OCI-LY7 (cell line): ENCODE measurements around the gene SENP5. TPM values are rescaled to one million over a fixed set of nuclear protein-coding genes. Genes with fewer than 3 reads are reported as not detected.

ENCODE experiments used
- BruUV-seq: library from RNA; stranded (reverse); fragments of 400-500 nt; replicated peaks from 2 replicates; lab custom pipeline; 2021; lab: Mats Ljungman, UMichigan
- CTCF ChIA-PET: fragments of 300-600 bp; sonication (Branson Sonifier 250); formaldehyde crosslinking; loops from one replicate; lab custom pipeline; 2022; ENCODE audit warnings: antibody characterized with exemption; ENCODE audit not compliant: unreplicated experiment; lab: Charles Lee
- POLR2A ChIA-PET: fragments of 300-600 bp; sonication (Branson Sonifier 250); formaldehyde crosslinking; loops from one replicate; lab custom pipeline; 2022; ENCODE audit warnings: antibody characterized with exemption; lab: Charles Lee
- DNase-seq: peaks from one replicate; pipeline ENCODE4 v3.0.0-alpha.2; 2015; ENCODE audit warnings: low spot score
- H2AFZ ChIP-seq: fragments of 200-600 bp; sonication (generic), shearing (Covaris generic); 2 replicates; pipeline ENCODE4 v1.6.1; 2014; ENCODE audit warnings: mild to moderate bottlenecking, antibody characterized with exemption, low read length, moderate library complexity
- H3K27ac ChIP-seq: fragments of 200-600 bp; sonication (generic); 2 replicates; pipeline ENCODE4 v1.5.1; 2014; ENCODE audit warnings: mixed run types, low read depth, mild to moderate bottlenecking, moderate library complexity, low read length, inconsistent platforms; ENCODE audit not compliant: poor library complexity, severe bottlenecking
- H3K36me3 ChIP-seq: fragments of 200-600 bp; sonication (generic); 2 replicates; pipeline ENCODE4 v1.6.1; 2014; ENCODE audit warnings: mild to moderate bottlenecking, antibody characterized with exemption, low read length, moderate library complexity, mixed read lengths; ENCODE audit not compliant: insufficient read depth
- H3K4me1 ChIP-seq: fragments of 200-600 bp; sonication (generic); 2 replicates; pipeline ENCODE4 v1.5.1; 2014; ENCODE audit warnings: mild to moderate bottlenecking, low read length; ENCODE audit not compliant: insufficient read depth, poor library complexity, severe bottlenecking
- H3K4me2 ChIP-seq: fragments of 200-600 bp; sonication (generic); 2 replicates; pipeline ENCODE4 v1.6.1; 2014; ENCODE audit warnings: mild to moderate bottlenecking, low read length
- H3K4me3 ChIP-seq: fragments of 200-600 bp; sonication (generic); 2 replicates; pipeline ENCODE4 v1.5.1; 2014; ENCODE audit warnings: mild to moderate bottlenecking, low read depth, low read length; ENCODE audit not compliant: poor library complexity, severe bottlenecking
- H3K79me2 ChIP-seq: fragments of 200-600 bp; sonication (generic); 2 replicates; pipeline ENCODE4 v1.6.1; 2016; ENCODE audit warnings: low read depth, mild to moderate bottlenecking, low read length, moderate library complexity, mixed read lengths; ENCODE audit not compliant: insufficient read depth
- H3K9me2 ChIP-seq: fragments of 200-600 bp; sonication (generic); 2 replicates; pipeline ENCODE4 v1.6.1; 2016; ENCODE audit warnings: mild to moderate bottlenecking, low read length, mixed read lengths; ENCODE audit not compliant: insufficient read depth
- H3K9me3 ChIP-seq: fragments of 200-600 bp; sonication (generic); 2 replicates; pipeline ENCODE4 v1.6.1; 2014; ENCODE audit warnings: mild to moderate bottlenecking, mixed run types, low read length, mixed read lengths
- H4K20me1 ChIP-seq: fragments of 200-600 bp; sonication (generic); 2 replicates; pipeline ENCODE4 v1.6.1; 2014; ENCODE audit warnings: mild to moderate bottlenecking, antibody characterized with exemption, low read length, moderate library complexity, mixed read lengths; ENCODE audit not compliant: insufficient read depth
- EZH2phosphoT487 ChIP-seq: fragments of 200-600 bp; sonication (generic); IDR thresholded peaks from 2 replicates; pipeline ENCODE4 v1.6.1; 2018; ENCODE audit warnings: low read depth, borderline replicate concordance, mild to moderate bottlenecking, mixed run types, antibody characterized with exemption, low read length, moderate library complexity, mixed read lengths
- intact Hi-C: fragments of 100-400 bp; cut with micrococcal nuclease; formaldehyde crosslinking; loops from one replicate; pipeline ENCODE4 v1.10.0; 2022; ENCODE audit not compliant: unreplicated experiment
- total RNA-seq, 2 experiments: library from RNA; depleted of rRNA in 1 of 2; stranded (reverse); fragments of >200 nt in 1 of 2; shearing (Covaris generic) in 1 of 2; gene quantifications; 2 replicates each; pipeline ENCODE4 v1.2.3, GENCODE V29; 2014 to 2022
- TF ChIP-seq, protein P1 (sequence below): fragments of 200-600 bp; sonication (generic); conservative IDR thresholded peaks from 2 replicates; pipeline ENCODE4 v1.5.1; 2014; ENCODE audit warnings: mild to moderate bottlenecking, antibody characterized with exemption, low read length, moderate library complexity, mixed read lengths

Gene SENP5
- total RNA-seq, 2 experiments from 2014 or later: 40.2 to 42.9 TPM

DNA sequence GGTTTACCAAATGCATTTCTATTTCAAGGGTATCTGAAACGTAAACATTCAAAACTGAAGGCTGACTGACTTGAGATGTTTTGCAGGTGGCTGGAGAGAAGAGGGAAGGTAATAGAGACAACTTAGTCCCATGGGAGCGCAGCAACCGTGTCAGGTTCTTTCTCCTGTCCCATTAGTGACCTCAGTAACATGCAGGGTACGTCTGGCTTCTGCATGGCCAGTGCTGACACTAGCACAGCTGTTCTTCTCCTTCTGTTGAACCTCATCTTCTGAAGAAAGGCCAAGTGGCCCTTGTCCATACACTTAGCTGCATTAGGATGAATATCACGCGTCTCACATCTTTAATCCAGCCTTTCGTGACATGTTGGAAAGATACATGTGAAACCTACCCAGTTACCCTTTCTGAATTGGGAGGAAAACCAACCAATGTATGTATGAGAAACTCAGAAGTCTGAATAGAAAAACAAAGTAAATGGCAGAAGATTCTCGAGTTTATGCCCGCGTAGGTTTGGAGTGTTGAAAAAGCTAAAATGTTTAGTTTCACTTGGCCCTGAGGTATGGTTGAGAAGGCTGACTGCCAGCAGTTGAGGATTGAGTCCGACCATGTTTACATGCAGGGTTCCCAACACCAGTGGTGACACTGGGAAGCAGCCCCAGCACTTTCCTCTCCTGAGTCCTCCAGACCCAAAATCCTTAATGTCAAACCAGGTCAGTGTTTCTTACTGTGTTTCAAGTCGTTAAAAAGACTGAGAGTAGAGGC is 64.3 kb downstream of the SENP5 start:
- BruUV-seq: TSS peak; percentile 28
- peak; percentile 81 for DNase-seq
- intact Hi-C loops: no loop called here
- no peaks in the 10 kb centered on the region for H3K9me2 ChIP-seq
- H3K79me2 ChIP-seq: no peaks in the 10 kb centered on the region
- H2AFZ ChIP-seq: no peak overlapping the region
- TF ChIP-seq EZH2phosphoT487: no peak
- TF ChIP-seq, protein P1, sequence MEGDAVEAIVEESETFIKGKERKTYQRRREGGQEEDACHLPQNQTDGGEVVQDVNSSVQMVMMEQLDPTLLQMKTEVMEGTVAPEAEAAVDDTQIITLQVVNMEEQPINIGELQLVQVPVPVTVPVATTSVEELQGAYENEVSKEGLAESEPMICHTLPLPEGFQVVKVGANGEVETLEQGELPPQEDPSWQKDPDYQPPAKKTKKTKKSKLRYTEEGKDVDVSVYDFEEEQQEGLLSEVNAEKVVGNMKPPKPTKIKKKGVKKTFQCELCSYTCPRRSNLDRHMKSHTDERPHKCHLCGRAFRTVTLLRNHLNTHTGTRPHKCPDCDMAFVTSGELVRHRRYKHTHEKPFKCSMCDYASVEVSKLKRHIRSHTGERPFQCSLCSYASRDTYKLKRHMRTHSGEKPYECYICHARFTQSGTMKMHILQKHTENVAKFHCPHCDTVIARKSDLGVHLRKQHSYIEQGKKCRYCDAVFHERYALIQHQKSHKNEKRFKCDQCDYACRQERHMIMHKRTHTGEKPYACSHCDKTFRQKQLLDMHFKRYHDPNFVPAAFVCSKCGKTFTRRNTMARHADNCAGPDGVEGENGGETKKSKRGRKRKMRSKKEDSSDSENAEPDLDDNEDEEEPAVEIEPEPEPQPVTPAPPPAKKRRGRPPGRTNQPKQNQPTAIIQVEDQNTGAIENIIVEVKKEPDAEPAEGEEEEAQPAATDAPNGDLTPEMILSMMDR: no peak
- H4K20me1 ChIP-seq: no peaks in the 10 kb centered on the region; the same call in 1 of the 2 replicates
- peak overlapping the region; percentile 15 for H3K4me3 ChIP-seq
- ChIA-PET CTCF (no interaction called here), POLR2A (interaction anchor here (0.5 to 0.9 kb wide), 3 partner anchors 9 to 100 kb away, joined by 3 to 10 read pairs (median 4); no protein-coding TSS in a partner anchor)
- peaks cover 86% of the 10 kb centered on the region for H3K36me3 ChIP-seq
- peak overlapping the region; percentile 64 for H3K4me2 ChIP-seq
- H3K9me3 ChIP-seq: no peaks in the 10 kb centered on the region
- peaks cover 26% of the 10 kb centered on the region for H3K4me1 ChIP-seq
- H3K27ac ChIP-seq: peak overlapping the region; percentile 72

DNA sequence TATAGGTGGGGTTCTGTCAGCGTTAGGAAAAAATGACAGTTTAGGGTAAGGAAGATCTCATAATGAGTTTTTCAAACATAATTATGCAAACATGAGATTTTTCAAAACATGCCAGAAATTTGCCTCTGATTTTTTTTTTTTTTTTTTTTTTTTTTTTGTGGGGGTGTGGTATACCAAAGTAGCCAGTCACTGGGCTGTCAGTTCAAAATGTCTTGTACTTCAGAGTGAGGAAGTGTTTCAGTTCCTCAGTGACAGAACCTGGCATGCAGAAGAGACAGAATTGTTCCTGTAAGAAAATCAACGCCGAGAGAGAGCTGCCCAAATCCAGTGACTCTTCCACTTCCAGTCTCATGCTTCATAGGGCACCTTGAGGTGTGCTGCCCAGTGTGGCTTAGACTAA is 64.9 kb downstream of the SENP5 start:
- intact Hi-C loops: no loop called here
- peak; percentile 48 for DNase-seq
- Histone ChIP-seq H3K4me2 (peak overlapping the region; percentile 64), H3K79me2 (peaks cover 2% of the 10 kb centered on the region; the same call in 1 of the 2 replicates), H2AFZ (no peak overlapping the region), H3K4me1 (peaks cover 26% of the 10 kb centered on the region), H3K9me2 (no peaks in the 10 kb centered on the region), H3K36me3 (peaks cover 91% of the 10 kb centered on the region), H3K9me3 (no peaks in the 10 kb centered on the region), H4K20me1 (no peaks in the 10 kb centered on the region; the same call in 1 of the 2 replicates), H3K4me3 (no peak overlapping the region), H3K27ac (peak overlapping the region; percentile 72)
- ChIA-PET CTCF (interaction anchor here (1.0 kb wide), 1 partner anchor 9 kb away, joined by 3 read pairs; no protein-coding TSS in a partner anchor), POLR2A (interaction anchor here (0.6 to 0.9 kb wide), 2 partner anchors 8 to 20 kb away, joined by 4 to 10 read pairs; no protein-coding TSS in a partner anchor)
- BruUV-seq: no TSS peak
- no peak for TF ChIP-seq EZH2phosphoT487
- TF ChIP-seq, protein P1: no peak

DNA sequence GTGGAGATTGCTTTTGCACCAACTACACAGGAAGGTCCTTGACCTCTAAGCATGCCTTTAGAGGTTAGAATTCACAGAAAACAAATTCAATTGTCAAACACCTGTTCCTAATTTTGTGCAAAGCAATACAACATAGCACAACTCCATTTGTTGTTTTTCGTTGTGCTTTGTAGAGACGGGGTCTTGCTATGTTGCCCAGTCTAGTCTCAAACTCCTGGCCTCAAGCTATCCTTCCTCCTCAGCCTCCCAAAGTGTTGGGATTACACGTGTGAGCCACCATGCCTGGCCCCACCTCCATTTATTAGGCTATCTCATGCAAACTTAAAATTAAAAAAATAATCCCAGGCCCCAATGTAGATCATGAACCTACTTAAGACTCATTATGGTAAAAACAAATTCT is 68.6 kb downstream of the SENP5 start:
- H3K36me3 ChIP-seq: peaks cover 94% of the 10 kb centered on the region
- no peaks in the 10 kb centered on the region for H3K9me2 ChIP-seq
- H3K27ac ChIP-seq: no peak overlapping the region
- no peaks in the 10 kb centered on the region for H3K9me3 ChIP-seq
- H3K4me1 ChIP-seq: peaks cover 33% of the 10 kb centered on the region
- peaks cover 7% of the 10 kb centered on the region; the same call in 1 of the 2 replicates for H4K20me1 ChIP-seq
- no peak overlapping the region for H3K4me2 ChIP-seq
- TF ChIP-seq, protein P1: no peak
- no peak for TF ChIP-seq EZH2phosphoT487
- H2AFZ ChIP-seq: no peak overlapping the region
- no peak overlapping the region for H3K4me3 ChIP-seq
- DNase-seq: no peak
- intact Hi-C loops: no loop called here
- ChIA-PET POLR2A (no interaction called here), CTCF (no interaction called here)
- BruUV-seq: TSS peak; percentile 67
- H3K79me2 ChIP-seq: peaks cover 35% of the 10 kb centered on the region
